CD4-positive, alpha-beta T cell treated with Interferon gamma for 1 hour (primary cell): ENCODE results near the gene GRAMD1C.

ENCODE experiments used
- DNase-seq: peaks from one replicate; pipeline ENCODE4 v3.0.0-alpha.2; 2020

The GRAMD1C gene

DNA sequence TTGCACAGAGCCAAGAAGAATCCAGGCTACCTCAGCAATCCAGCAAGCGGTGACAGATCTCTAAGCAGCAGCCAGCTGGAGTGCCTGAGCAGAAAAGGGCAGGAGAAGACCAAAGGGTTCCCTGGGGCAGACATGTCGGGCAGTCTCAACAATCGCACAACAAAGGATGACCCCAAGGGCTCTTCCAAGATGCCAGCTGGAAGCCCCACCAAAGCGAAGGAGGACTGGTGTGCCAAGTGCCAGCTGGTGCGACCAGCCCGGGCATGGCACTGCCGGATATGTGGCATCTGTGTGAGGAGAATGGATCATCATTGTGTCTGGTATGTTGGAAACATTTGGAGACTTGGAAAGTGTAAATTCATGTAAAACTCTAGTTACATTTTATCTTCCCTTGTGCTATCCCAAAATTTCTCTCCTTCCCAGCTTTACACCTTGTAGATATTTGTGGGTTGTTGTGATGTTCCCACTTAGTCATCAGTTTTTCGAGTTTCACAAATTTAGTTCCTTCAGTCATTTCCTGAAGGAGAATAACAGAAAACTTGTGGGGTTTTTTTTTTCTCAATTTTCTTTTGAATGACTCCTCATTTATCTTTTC lies 115.6 kb downstream of the GRAMD1C start:
- no peak for DNase-seq

DNA sequence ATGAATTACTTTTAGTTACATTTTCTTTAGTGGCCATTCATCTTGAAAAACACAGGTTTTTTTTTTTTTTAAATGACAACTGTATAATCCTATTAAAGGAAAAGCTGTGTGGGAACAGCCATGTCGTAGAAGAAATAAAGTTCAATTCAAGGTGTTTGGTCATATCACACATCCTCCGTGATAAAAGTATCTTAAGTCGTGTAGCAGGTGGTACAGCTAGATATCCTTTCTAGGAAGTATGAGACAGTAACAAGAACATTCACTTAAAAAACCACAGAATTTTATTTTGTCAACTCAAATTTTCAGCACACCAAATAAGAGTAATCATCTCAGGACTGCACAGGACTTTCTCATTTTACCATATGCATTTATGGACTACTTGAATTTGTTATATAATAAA lies 125.3 kb downstream of the GRAMD1C start:
- no peak for DNase-seq

DNA sequence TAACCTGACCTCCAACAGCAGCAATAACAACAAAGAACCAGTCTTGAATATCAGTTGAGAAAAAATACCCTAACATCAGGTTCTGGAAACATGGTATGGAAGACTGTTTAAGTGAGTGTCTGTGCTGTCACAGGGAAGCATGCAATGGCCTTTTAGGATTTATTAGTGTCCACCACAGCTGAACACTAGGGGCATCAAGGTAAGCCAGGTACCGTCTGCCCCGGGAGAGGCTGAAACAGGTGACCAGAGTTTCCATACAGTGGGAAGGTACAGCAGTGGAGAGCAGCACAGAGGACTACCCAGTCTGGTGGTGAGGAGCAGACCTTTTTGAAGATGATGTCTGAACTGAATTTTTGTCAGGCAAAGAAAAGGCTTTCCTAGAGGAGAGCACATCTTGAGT lies 127.6 kb downstream of the GRAMD1C start:
- no peak for DNase-seq

DNA sequence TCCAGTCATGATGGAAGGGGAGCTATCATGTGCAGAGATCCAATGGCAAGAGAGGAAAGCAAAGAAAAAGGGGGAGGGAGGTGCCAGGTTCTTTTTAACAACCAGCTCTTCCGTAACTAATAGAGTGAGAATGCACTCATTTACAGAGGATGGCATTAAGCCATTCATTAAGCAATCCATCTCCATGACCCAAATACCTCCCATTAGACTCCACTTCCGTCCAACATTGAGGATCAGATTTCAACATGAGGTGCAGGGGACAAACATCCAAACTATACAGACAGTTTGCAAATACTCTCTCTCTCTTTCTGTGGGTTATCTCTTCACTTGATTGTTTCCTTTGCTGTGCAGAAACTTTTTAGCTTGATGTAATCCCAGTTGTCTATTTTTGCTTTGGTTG lies 130.4 kb downstream of the GRAMD1C start:
- no peak for DNase-seq

DNA sequence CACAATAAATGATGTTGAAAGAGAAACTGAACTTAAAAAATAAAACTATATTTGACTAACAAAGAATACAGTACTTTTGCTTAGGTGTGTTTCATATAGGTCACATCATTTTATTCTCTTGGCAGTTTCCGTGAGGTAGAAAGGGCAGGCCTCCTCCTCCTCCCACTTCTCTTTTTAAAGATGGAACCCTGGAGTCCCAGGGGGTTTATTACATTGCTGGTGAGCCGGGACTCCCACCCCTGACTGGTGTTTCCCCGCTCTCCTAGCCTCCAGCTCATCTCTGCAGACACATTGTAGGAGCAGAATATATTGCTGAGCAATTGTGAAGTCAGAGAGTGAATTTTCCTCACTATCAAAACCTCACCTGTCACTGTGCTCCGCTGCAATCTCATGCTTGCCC lies 139.2 kb downstream of the GRAMD1C start:
- no peak for DNase-seq

DNA sequence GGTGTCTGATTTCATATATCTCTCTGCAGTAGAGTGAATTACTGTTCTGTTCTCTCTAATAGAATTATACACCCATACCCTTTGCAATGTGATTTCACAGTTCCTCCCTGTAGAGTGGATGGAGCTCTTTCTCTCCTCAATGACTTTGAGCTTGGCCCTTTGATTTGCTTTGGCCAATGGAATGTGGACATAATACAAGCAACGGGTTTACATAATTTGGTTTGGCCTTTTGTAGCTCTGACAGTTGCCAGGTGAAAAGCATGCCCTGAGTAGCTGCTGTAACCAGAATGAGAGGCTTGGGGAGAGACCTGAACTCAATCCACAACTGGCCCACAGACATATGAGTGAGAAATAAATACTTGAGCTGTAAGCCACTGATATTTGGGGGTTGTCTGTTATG lies 141.3 kb downstream of the GRAMD1C start:
- no peak for DNase-seq

DNA sequence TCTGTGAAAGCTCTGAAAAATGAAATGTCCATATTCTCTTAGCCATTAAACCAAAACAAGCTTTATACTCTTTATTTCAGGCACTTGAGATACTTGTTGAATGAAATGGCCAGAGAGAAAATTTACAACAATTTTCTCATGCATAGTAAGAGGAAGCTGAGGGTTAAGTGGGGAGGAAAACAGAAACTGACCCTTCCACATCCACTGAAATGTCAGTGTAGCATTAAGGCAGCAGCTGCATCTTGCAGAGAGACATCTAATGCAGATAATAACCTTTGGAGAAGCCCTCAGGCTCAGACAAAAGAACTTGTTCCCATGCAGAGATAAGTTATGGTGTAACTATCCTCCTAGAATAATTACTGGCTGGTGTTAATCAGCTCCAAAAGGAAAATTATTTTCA lies 143.2 kb downstream of the GRAMD1C start:
- DNase-seq, result no peak

DNA sequence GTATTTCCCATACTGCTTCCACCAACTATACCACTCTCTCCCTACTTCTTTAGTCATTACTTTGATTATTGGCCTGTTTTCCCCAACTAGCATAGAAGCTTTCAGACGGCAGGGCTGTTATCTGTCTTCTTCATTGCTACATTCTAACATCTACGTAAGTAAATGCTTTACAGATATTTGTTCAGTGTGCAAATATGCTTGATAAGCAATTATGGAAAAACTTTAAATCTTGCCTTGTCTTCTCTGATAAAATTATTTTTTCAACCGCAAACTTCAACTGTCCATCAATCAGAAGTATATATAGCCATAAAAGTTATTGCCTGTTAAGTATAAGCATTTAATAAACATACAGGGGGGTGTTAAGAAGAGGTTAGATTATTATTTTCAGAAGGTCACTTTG lies 145.0 kb downstream of the GRAMD1C start:
- no peak for DNase-seq

DNA sequence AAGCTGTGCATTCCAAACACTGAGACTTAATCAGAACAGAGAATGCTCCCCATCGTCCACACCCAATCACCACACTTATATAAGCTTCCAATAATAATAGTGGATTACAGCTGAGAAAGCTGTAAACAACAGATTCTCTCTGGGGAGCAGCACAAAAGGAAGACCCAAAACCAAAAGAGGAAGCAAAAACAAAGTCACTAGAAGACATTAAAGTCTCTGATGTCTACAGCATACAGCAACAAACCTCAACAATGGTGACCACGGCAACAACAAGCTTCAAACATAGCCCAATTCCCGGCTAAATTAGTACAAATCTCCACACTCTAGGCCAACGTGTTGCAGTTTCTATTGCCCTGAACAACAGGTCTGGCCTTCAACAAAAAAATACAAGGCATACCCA lies 147.0 kb downstream of the GRAMD1C start:
- peak; percentile 54 for DNase-seq
